Fibroblast of lung (primary cell): ENCODE results near the gene ASIC2. TPM values are rescaled to one million over a fixed set of nuclear protein-coding genes. Genes with fewer than 3 reads are reported as not detected.
"Not testable (repeated sequence)": the region's sequence is repeated elsewhere in the genome, so short reads cannot be mapped to it uniquely, and the experiment has no call there.

Source experiments
- DNase-seq, 2 donors: peaks; one replicate each; pipeline versions ENCODE4 v3.0.0 to v3.0.0-alpha.2; 2010; ENCODE audit warnings: low read depth in 2 of 2
- H2AFZ ChIP-seq: 2 replicates; pipeline ENCODE4 v1.5.1; 2012; ENCODE audit warnings: low read length, control low read depth, inconsistent platforms
- H3K27ac ChIP-seq: 2 replicates; pipeline ENCODE4 v1.5.1; 2011; ENCODE audit warnings: low read length, control low read depth; ENCODE audit not compliant: insufficient read depth
- H3K27me3 ChIP-seq: 2 replicates; pipeline ENCODE4 v1.5.1; 2011; ENCODE audit warnings: mild to moderate bottlenecking, low read length; ENCODE audit not compliant: control insufficient read depth, insufficient read depth
- H3K36me3 ChIP-seq: 2 replicates; pipeline ENCODE4 v1.5.1; 2011; ENCODE audit warnings: low read length; ENCODE audit not compliant: control insufficient read depth, insufficient read depth
- H3K4me1 ChIP-seq: 2 replicates; pipeline ENCODE4 v1.5.1; 2011; ENCODE audit warnings: low read length; ENCODE audit not compliant: control insufficient read depth, insufficient read depth; ENCODE audit errors: extremely low read depth
- H3K4me2 ChIP-seq: 2 replicates; pipeline ENCODE4 v1.5.1; 2011; ENCODE audit warnings: low read length, control low read depth; ENCODE audit not compliant: insufficient read depth; ENCODE audit errors: extremely low read depth
- H3K4me3 ChIP-seq, 4 experiments: fragments of 200-600 bp in 1 of 4; sonication (generic) in 1 of 4; replicated peaks in 1 of 4; 2 replicates each; pipeline ENCODE4 v1.5.1; 2011 to 2016; ENCODE audit warnings: low read length in 4 of 4, low read depth in 3 of 4, mild to moderate bottlenecking in 3 of 4, control low read depth in 2 of 4, inconsistent platforms in 1 of 4, mixed read lengths in 1 of 4; ENCODE audit not compliant: insufficient read depth in 1 of 4; ENCODE audit errors: control extremely low read depth in 1 of 4
- H3K79me2 ChIP-seq: 2 replicates; pipeline ENCODE4 v1.5.1; 2012; ENCODE audit warnings: mild to moderate bottlenecking, low read length, inconsistent platforms; ENCODE audit not compliant: control insufficient read depth, insufficient read depth
- H3K9ac ChIP-seq: 2 replicates; pipeline ENCODE4 v1.5.1; 2011; ENCODE audit warnings: mild to moderate bottlenecking, low read length, control low read depth; ENCODE audit not compliant: insufficient read depth
- H3K9me3 ChIP-seq: 2 replicates; pipeline ENCODE4 v1.5.1; 2012; ENCODE audit warnings: low read depth, low read length; ENCODE audit not compliant: control insufficient read depth, insufficient read depth
- H4K20me1 ChIP-seq: 2 replicates; pipeline ENCODE4 v1.5.1; 2011; ENCODE audit warnings: low read length; ENCODE audit not compliant: control insufficient read depth, insufficient read depth; ENCODE audit errors: extremely low read depth
- EZH2 ChIP-seq: IDR thresholded peaks from 2 replicates; pipeline ENCODE4 v1.5.1; 2012; ENCODE audit warnings: low read length, control low read depth, mild to moderate bottlenecking; ENCODE audit errors: missing control alignments
- polyA plus RNA-seq, 2 donors: library from polyadenylated mRNA; depleted of rRNA in 1 of 2; stranded (reverse) in 1 of 2; unstranded in 1 of 2; fragments of >200 nt; gene quantifications; 2 replicates each; pipeline ENCODE4 v1.2.1, GENCODE V29; 2011 to 2012; ENCODE audit warnings: missing spikeins in 1 of 2
- total RNA-seq: library from RNA; depleted of rRNA; stranded (reverse); fragments of >200 nt; gene quantifications from 2 replicates; pipeline ENCODE4 v1.2.1, GENCODE V29; 2014
- TF ChIP-seq, protein P1 (sequence below), 2 donors: IDR thresholded peaks in 1 of 2; conservative IDR thresholded peaks in 1 of 2; 1 replicate in 1 of 2; 2 replicates in 1 of 2; pipeline ENCODE4 v1.5.1; 2011 to 2012; ENCODE audit warnings: low read length in 2 of 2, control low read depth in 1 of 2, inconsistent platforms in 1 of 2, low read depth in 1 of 2, mild to moderate bottlenecking in 1 of 2

Gene ASIC2
- total and polyA plus RNA-seq, 2 donors (not counting 1 experiment from before 2014, with no cell fraction given) = 0.08 to 0.50 TPM

- Histone ChIP-seq H3K79me2 (no peaks in the 10 kb centered on the region), H3K36me3 (no peaks in the 10 kb centered on the region), H3K9me3 (no peaks in the 10 kb centered on the region), H3K27ac (no peak overlapping the region), H2AFZ (no peak overlapping the region), H3K27me3 (peaks cover 7% of the 10 kb centered on the region), H3K9ac (no peak overlapping the region), H3K4me2 (no peak overlapping the region), H3K4me1 (no peaks in the 10 kb centered on the region), H3K4me3 (no peak overlapping the region), H4K20me1 (no peaks in the 10 kb centered on the region)
- no peak for DNase-seq
- TF ChIP-seq EZH2 = no peak
- TF ChIP-seq, protein P1, sequence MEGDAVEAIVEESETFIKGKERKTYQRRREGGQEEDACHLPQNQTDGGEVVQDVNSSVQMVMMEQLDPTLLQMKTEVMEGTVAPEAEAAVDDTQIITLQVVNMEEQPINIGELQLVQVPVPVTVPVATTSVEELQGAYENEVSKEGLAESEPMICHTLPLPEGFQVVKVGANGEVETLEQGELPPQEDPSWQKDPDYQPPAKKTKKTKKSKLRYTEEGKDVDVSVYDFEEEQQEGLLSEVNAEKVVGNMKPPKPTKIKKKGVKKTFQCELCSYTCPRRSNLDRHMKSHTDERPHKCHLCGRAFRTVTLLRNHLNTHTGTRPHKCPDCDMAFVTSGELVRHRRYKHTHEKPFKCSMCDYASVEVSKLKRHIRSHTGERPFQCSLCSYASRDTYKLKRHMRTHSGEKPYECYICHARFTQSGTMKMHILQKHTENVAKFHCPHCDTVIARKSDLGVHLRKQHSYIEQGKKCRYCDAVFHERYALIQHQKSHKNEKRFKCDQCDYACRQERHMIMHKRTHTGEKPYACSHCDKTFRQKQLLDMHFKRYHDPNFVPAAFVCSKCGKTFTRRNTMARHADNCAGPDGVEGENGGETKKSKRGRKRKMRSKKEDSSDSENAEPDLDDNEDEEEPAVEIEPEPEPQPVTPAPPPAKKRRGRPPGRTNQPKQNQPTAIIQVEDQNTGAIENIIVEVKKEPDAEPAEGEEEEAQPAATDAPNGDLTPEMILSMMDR (conservative IDR thresholded peaks at IDR 0.05 in 1 of 2, IDR thresholded peaks at IDR 0.05 in 1 of 2; ENCODE audit: low read depth in 1 of 2, low read length in 2 of 2) = no peak
These were observed 300.6 kb downstream of the ASIC2 start for GRCh38 chr17:32992321-32993033.

DNA sequence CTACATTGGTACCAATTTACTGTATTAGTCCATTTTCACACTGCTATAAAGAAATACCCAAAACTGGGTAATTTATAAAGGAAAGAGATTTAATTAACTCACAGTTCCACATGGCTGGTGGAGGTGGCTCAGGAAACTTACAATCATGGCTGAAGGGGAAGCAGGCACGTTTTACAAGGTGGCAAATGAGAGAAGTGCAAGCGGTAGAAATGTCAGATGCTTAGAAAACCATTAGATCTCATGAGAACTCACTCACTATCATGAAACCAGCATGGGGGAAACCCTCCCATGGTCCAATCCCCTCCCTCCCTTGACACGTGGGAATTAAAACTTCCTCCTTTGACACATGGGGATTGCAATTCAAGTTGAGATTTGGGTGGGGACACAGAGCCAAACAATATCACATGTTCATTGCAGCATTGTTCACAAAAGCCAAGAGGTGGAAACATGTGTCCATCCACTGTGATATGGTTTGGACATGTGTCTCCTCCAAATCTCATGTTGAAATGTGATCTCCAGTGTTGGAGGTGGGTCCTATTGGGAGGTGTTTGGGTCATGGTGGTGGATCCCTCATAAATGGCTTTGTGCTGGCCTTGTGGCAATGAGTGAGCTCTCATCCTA lies 304.5 kb downstream of the ASIC2 start:
- H3K27me3 ChIP-seq = peaks cover 3% of the 10 kb centered on the region
- DNase-seq = no peak
- no peaks in the 10 kb centered on the region for H4K20me1 ChIP-seq
- no peak overlapping the region for H2AFZ ChIP-seq
- no peak overlapping the region for H3K4me2 ChIP-seq
- no peaks in the 10 kb centered on the region for H3K9me3 ChIP-seq
- no peaks in the 10 kb centered on the region for H3K4me1 ChIP-seq
- H3K4me3 ChIP-seq = no peak overlapping the region
- H3K79me2 ChIP-seq = no peaks in the 10 kb centered on the region
- no peak overlapping the region for H3K27ac ChIP-seq
- no peak overlapping the region for H3K9ac ChIP-seq
- TF ChIP-seq, protein P1 (conservative IDR thresholded peaks at IDR 0.05 in 1 of 2, IDR thresholded peaks at IDR 0.05 in 1 of 2; ENCODE audit: low read depth in 1 of 2, low read length in 2 of 2) = no peak
- no peak for TF ChIP-seq EZH2
- no peaks in the 10 kb centered on the region for H3K36me3 ChIP-seq

GRCh38 chr17:32987868-32988267 lies 305.2 kb downstream of the ASIC2 start:
- H2AFZ ChIP-seq, H3K27me3 ChIP-seq, H3K9ac ChIP-seq, H3K36me3 ChIP-seq, H3K4me3 ChIP-seq, H4K20me1 ChIP-seq, DNase-seq, H3K4me2 ChIP-seq, H3K9me3 ChIP-seq, H3K27ac ChIP-seq, H3K4me1 ChIP-seq, H3K79me2 ChIP-seq: not testable (repeated sequence)

GRCh38 chr17:32987453-32987805 lies 305.7 kb downstream of the ASIC2 start:
- not testable (repeated sequence) for H3K27ac ChIP-seq, DNase-seq, H3K9ac ChIP-seq, H3K4me3 ChIP-seq, H3K4me2 ChIP-seq, H3K27me3 ChIP-seq, H4K20me1 ChIP-seq, H3K9me3 ChIP-seq, H3K36me3 ChIP-seq, H2AFZ ChIP-seq, H3K4me1 ChIP-seq, H3K79me2 ChIP-seq
